Glomerular visceral epithelial cell (primary cell): Measurements from ENCODE around the gene AADACL2.
"Not testable (repeated sequence)": the region's sequence is repeated elsewhere in the genome, so short reads cannot be mapped to it uniquely, and the experiment has no call there.

Experiments
- DNase-seq: peaks from one replicate; pipeline ENCODE4 v3.0.0-alpha.2; 2016; ENCODE audit errors: extremely low spot score

Gene AADACL2

GRCh38 chr3:151765685-151766084 lies 32.0 kb downstream of the AADACL2 start:
- no peak for DNase-seq

- DNase-seq, result no peak
Measured at GRCh38 chr3:151766454-151766853, 32.7 kb downstream of the AADACL2 start.

GRCh38 chr3:151768393-151768930 lies 34.7 kb downstream of the AADACL2 start:
- DNase-seq, result no peak

GRCh38 chr3:151769175-151769574 lies 35.4 kb downstream of the AADACL2 start:
- no peak for DNase-seq

GRCh38 chr3:151770956-151771355 lies 37.2 kb downstream of the AADACL2 start:
- DNase-seq, result no peak

- DNase-seq, result no peak
Measured at GRCh38 chr3:151772825-151773480, 39.2 kb downstream of the AADACL2 start.

- no peak for DNase-seq
Measured at GRCh38 chr3:151774235-151774634, 40.5 kb downstream of the AADACL2 start.

GRCh38 chr3:151774910-151775309 lies 41.2 kb downstream of the AADACL2 start:
- DNase-seq, result no peak

- no peak for DNase-seq
Measured at GRCh38 chr3:151775314-151776258, 41.9 kb downstream of the AADACL2 start.

- DNase-seq, result no peak
Measured at GRCh38 chr3:151776259-151776740, 42.6 kb downstream of the AADACL2 start.

- DNase-seq, result no peak
Measured at GRCh38 chr3:151777880-151778279, 44.2 kb downstream of the AADACL2 start.

- DNase-seq, result no peak
Measured at GRCh38 chr3:151787626-151788025, 53.9 kb downstream of the AADACL2 start.

GRCh38 chr3:151788401-151788800 lies 54.7 kb downstream of the AADACL2 start:
- no peak for DNase-seq

GRCh38 chr3:151789853-151790463 lies 56.2 kb downstream of the AADACL2 start:
- no peak for DNase-seq

- DNase-seq, result not testable (repeated sequence)
Measured at GRCh38 chr3:151790763-151791162, 57.0 kb downstream of the AADACL2 start.

- DNase-seq, result no peak
Measured at GRCh38 chr3:151792411-151792810, 58.7 kb downstream of the AADACL2 start.

- DNase-seq, result no peak
Measured at GRCh38 chr3:151793636-151794035, 59.9 kb downstream of the AADACL2 start.

- DNase-seq, result no peak
Measured at GRCh38 chr3:151794080-151794479, 60.4 kb downstream of the AADACL2 start.

- peak; percentile 28 for DNase-seq
Measured at GRCh38 chr3:151795276-151795675, 61.5 kb downstream of the AADACL2 start.

- no peak for DNase-seq
Measured at GRCh38 chr3:151796105-151796680, 62.5 kb downstream of the AADACL2 start.

GRCh38 chr3:151798466-151798865 lies 64.7 kb downstream of the AADACL2 start:
- DNase-seq, result peak; percentile 34

- no peak for DNase-seq
Measured at GRCh38 chr3:151800431-151800830, 66.7 kb downstream of the AADACL2 start.
